KBM-7 (cell line): Measurements from ENCODE around the gene PRDM2.
A peak's percentile ranks its signal among the peaks of the same experiment; 100 is the strongest.
"Not testable (repeated sequence)": the region's sequence is repeated elsewhere in the genome, so short reads cannot be mapped to it uniquely, and the experiment has no call there.

Experiments used
- DNase-seq: peaks from one replicate; pipeline ENCODE4 v3.0.0-alpha.2; 2015
- in situ Hi-C: fragments of 300-500 bp; cut with MboI; formaldehyde crosslinking; loops from 2 replicates; pipeline ENCODE4 v1.14.3; 2020; ENCODE audit warnings: low sequenced_read_pairs, low pct_unique_long_range_greater_than_20kb, mixed read lengths

PRDM2 gene

DNA sequence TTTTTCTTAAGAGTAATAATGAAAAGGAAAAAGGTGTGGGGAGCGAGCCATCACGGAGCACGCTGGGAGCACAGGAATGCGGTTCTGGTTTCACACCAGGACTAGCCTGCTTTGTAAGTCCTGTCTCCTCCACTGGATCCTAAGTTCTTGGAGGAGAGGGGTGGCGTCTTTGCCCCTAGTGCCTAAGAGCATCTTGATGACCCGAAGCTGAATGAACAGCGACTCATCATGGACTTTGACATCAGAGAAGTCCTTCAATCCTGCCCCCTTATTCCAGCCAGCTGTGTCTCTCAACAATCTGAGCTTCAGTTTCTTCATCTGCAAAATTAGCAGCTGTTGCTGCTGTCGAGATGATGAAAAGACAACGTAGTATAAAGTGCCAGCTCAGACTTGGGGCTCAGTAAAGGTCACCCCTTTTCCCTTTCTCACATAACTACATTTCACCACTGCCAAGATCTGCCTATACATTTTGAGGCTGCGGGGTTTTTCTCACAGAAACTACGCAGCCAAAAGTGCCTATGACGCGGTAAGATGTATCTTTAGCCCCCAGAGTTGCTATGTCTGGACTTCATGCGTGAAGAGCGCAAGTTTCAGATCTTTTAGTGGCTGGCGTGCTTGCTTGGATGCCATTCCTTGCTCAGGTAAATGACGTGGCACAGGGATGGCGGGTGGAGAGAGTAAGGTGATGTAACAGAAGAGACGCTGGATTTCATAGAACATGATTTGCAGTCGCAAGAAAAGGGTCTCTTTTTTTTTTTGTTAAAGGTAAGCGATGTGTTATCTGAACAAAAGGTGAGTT, 4.9 kb upstream of the PRDM2 start:
- in situ Hi-C loops, result no loop called here
- no peak for DNase-seq

DNA sequence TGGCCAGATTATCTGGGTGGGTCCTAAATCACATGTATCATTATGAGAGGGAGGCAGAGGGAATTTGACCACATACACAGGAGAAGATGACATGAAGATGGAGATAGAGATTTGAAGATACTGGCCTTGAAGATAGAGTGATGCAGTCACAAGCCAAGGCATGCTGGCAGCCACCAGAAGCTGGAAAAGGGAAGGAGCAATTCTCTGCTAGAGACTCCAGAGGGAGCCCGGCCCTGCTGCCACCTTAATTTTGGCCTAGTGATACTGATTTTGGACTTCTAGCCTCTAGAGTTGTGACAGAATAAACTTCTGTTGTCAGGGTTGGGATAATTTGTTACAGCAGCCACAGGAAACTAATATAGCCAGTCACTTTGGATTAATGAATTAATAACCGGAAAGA, 2.2 kb upstream of the PRDM2 start:
- in situ Hi-C loops, result no loop called here
- peak; percentile 28 for DNase-seq

DNA sequence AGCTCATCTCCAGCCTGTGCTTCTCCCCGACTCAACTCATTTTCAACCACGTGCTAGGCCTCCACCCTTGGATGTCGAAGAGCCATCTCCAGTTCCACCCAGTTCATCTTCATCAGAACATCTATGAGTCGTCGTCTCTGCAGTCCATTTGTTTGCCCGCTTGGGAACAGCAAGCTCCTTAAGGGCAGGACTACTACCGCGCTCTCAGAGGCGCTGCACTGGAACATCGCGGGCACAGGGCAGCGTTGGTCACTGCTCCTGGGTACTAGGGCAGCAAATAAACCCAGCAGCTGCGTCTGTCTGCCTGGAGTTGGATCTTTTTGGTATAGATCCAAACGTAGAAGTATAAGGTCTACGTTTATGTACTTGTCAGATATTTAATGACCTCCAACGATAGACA, 478 bp upstream of the PRDM2 start:
- in situ Hi-C loops, result no loop called here
- no peak for DNase-seq

DNA sequence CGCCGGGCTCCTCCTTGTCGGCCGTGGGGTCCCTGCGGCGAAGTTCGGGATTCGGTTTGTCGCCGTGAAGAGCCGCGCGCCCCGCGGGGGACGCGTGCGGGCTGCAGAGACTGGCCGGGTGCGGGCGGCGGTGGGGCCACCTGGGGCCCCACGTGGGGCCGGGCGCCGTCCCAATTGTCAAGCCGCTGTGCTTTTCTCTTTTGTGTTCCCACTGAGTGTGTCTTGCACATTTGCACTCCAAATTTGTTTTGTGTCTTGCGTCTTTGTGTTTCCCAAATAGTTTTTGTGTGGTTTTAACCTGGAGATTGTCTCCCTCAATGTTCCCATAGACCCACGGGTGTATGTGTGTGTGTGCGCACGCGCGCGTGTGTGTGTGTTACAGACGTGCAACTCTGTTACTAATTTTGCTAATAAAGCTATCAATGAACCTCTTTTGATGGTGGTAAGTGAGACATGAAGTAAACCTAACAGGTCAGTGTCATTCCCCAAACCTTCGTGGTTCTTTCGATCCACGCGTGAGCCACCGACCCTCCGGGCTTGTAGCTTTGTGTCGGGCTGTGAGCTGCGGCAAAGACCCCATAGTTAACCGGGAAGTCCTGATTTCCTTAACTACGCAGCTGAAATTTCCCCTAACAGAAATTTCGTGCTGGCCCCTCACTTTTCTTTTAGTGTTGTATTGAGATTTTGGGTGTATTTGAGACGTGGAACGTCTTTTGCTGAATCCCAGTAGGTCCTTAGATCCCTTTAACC, 708 bp downstream of the PRDM2 start:
- in situ Hi-C loops, result no loop called here

DNA sequence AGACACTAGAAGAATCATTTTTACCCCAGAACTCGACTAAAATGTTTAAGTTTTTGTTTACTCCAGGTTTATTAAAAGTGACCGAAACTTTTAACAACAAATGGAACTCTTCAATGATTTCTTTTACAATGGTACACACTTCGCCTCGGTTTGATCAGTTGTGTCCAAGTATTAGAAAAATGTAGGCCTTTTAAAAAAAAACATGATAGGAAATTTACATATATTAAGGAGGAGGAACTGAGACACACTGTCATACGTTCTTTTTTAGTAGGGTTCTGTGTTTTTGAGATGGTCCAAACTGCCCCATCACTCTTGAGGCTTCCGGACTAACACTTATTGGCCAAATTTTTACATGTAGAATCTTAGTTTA, 1.3 kb downstream of the PRDM2 start:
- in situ Hi-C loops, result no loop called here
- no peak for DNase-seq

More for the DNA sequence above, 708 bp downstream of the PRDM2 start:
- DNase-seq, result peak; percentile 61

DNA sequence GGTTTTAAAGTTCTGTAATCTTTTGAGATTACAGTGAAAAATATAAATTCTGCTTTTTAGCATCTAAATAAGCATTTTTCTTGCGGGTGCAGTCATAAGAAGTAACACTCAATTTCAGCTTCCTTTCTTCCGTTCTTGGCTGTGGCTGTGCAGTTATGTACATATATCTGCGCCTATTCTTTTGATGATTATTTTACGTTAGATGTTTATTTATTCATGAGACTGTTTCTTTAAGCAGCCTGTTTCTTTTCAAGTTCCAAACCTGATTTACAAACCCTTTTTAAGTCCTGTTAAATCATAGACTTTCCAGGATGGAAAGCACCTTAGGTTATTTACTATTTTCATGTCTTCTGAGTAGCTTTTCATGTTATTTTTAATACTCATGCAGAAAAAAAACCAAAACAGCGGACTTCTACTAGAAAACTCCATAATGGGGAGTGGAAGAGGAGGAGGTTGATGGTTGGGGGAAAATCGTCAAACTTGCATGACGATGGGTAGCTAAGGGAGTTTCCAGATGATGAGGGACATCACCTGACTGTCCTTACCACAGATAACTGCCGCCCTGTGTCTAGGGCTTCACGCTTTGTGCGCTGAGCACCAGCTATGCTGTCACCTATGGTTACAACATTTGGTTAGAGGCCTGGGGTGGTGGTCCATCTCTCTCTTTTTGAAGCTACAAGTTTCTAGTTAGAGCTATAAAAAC, 2.6 kb downstream of the PRDM2 start:
- no peak for DNase-seq
- in situ Hi-C loops, result no loop called here

DNA sequence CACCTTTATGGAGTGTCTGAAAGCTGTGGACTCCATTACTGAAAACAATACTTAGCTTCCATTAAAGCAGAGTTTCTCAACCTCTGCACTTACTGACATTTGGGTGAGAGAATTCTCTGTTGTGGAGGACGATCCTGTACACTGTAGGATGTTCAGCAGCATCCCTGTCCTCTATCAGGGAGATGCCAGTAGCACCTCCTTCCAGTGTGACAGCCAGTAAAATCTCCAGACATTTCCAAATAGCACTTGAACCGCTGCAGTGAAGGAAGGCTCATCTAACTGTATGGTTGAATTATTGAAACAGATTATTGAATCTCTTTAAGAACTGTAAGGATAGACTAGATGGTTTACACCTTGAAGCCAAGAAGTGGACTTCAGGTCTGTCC, 3.1 kb downstream of the PRDM2 start:
- DNase-seq, result no peak
- in situ Hi-C loops, result no loop called here

DNA sequence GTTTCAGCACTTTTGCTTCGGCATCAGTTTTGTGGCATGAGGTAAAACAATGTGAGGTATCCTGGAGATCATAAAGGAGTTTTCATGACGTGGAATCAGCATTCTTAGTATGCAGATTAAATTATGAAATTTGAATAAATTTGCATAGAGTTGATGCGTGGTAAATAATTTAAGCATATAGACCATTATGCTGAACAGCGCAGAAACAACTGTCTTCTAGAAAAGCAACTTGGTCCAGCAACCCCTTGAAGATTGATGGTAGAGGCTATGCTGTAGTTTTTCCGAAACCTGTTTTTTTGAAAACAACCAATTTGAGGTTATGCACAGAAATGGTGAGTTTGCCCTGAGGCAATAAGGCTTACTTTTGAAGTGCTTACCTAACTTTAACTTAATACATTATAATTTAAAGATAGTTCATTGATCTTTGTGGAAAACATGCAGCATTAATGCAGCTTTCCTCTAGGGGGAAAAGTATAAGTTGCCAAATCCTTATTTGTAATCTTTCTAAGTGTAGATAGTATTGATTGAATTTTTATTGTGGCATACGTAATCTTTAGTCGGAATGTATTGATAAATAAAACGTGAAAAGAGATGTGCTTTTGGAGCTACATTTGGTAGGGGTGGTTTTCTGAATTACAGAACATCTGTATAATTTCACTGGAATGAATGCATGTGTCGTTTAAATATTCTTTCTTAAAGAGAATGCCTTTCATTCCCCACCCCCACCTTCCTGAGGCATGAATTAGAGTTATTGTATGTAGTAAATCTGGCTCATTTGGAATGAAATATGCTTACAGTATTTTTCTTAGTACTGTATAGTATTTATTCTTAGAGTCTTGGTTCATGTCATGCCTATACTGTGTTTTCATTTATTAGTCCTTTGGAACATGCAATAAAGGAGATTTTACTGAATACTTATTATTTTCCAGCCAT, 3.8 kb downstream of the PRDM2 start:
- in situ Hi-C loops, result no loop called here
- DNase-seq, result no peak

DNA sequence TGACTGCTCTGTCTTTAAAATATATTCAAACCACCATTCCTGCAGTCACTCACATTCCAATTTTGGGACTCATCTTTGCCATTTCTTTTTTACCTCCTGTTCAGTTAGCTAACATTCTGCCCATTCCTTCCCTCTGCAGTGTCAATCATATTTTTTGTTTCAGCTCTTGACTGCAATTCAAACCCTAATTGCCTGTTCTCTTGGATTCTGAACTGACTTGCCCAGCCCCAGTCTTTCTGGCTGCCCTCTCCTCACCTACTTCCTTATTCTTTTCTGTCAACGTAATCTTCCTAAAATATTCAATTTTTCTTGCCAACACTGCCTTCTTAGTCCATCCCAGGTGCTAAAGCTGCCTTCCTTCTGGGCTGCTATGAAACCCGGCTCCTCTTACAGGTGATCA, 6.1 kb downstream of the PRDM2 start:
- peak; percentile 55 for DNase-seq
- in situ Hi-C loops, result no loop called here

DNA sequence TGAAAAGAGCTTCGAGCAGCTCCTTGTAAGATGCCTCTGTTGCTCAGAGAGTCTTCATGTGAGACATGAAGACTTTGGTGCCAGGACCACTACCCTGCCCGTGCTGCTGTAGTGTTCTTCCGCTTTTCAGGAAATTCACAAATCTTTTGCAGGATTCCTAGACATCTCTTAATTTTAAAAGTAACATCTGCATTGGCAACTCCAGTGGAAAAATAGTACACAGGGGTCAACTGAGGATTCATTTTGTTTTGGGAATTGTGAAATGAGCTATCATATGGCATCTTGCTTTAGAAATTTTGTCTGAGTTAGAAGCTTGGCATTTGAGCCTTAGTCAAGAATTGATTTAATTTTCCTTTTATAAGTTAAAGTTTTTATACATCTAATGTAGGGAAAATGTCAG, 7.2 kb downstream of the PRDM2 start:
- DNase-seq, result no peak
- in situ Hi-C loops, result no loop called here

DNA sequence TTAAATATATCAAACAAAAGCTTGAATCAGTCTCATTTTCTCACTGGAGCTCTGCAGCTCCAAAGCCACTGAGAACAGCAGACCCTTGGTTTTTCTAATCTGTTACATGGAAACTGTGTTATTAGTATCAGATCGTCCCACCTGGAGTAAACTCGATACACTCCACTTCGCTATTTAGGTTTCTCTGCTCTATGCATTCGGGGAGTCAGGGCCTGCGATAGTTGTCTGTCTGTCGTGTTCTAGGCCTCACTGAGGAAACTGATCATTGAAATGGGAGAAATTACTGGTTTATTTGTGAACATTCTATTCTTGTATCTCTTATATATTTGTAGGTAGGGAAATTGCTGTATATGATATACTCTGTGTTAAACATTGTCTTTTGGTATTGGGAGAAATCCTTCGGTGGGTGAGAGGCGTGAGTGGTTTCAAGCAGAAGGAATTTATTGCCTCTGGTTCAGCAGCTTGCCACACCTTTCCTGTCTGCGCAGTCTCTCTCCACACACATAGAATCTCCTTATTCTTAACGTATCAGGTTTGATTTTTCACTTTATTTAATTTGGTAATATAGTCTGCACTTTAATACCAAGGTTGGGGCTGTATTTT, 8.5 kb downstream of the PRDM2 start:
- in situ Hi-C loops, result no loop called here
- DNase-seq, result no peak

DNA sequence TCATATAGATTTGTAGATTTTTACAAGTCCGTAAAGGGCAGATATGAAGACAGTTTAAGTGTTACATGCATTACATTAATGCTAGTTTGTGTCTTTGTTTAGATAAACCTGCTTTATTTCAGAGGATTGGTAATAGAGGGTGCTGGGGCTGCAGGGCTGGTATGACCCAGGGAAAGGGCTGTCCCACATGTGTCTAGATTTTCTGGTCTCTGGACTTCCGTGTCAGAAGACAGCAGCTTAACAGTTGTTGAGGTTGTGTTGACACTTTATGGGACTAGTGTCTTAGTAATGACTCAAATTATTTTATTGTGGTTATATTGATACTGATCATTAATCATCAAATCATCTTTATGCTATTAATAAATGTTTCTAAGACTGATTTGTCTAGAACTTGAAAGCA, 10.1 kb downstream of the PRDM2 start:
- no peak for DNase-seq
- in situ Hi-C loops, result no loop called here

DNA sequence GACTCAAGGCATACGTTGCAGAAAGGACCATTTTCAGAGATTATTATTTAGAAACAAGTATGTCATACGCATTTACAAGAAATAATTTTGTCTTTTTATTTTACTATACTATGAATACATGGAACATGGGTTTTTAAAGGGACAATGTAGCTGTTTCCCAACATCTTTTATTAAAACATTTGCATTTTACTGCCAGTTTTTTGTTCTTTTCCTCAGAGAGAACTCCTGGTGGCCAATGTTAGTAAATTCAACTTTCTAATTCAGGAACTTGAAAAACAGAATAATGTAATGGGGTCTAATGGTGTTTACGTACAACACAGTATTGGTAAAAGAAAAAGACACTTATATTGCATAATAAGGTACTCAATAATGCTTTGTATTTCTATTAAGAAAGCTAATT, 14.9 kb downstream of the PRDM2 start:
- no peak for DNase-seq
- in situ Hi-C loops, result no loop called here

DNA sequence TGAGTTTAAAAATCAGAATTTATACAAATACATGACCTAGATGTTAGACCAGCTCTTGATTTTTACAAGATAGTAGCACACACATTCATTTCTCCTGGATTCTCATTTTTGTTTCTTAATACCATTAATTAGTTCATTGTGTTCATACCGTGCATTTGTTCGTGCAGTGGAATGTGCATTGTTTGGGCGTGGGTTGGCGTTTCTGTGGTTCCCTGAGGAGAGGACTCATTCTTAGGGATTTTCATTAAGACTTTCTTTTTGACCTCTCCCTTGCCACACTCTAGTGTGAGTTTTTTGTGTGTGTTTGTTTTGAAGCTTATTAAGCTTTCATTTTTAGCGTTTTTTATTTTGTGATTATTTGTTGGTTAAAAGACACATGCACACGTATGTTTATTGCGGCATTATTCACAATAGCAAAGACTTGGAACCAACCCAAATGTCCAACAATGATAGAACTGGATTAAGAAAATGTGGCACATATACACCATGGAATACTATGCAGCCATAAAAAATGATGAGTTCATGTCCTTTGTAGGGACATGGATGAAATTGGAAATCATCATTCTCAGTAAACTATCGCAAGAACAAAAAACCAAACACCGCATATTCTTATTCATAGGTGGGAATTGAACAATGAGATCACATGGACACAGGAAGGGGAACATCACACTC, 15.8 kb downstream of the PRDM2 start:
- in situ Hi-C loops, result not testable (repeated sequence)

DNA sequence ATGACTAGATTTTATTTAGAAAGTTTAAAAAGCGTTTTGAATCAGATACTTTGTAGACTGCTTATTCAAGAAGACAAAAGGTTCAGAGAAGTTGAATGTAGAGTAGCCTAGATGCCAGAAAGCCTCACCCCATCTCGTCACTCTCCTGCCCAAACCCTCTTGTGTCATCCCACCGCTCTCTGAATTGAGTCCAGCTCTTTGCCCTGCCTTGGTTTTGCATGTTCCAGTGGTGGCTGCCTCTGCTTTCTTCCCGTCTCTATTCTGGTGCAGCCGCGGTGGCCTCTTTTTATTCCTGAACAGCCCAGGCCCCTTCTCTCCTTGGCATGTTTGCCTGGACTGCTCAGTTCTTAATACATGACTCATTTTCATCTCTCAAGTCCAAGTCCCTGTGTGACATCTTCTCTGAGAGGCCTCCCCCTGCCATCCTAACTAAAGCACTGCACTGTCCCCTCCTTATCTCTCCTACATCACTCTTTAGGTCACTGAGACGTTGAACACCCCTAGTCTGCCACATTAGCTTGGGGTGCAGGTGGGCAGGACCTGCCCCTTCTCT, 22.9 kb downstream of the PRDM2 start:
- in situ Hi-C loops, result no loop called here
- DNase-seq, result no peak

More for the DNA sequence above, 15.8 kb downstream of the PRDM2 start:
- DNase-seq, result not testable (repeated sequence)

DNA sequence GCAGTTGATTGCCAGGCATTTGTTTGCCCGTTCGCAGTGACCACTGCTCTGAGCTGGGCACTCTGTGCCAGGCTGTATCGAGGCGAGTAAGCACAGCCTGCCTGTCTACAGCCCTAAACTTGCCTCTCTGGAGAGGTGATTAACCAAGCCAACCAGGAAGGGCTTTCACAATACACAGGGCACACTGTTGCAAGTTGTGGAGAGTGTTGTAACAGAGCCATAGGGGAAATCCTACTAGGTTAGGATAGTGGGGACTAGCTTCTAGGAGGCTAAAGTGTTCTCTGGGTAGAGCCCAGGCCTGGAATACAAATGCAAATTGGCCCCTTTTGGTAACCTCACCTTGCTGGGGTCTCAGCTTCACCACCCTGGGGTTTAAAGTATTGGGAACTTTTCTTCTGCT, 23.8 kb downstream of the PRDM2 start:
- no peak for DNase-seq

DNA sequence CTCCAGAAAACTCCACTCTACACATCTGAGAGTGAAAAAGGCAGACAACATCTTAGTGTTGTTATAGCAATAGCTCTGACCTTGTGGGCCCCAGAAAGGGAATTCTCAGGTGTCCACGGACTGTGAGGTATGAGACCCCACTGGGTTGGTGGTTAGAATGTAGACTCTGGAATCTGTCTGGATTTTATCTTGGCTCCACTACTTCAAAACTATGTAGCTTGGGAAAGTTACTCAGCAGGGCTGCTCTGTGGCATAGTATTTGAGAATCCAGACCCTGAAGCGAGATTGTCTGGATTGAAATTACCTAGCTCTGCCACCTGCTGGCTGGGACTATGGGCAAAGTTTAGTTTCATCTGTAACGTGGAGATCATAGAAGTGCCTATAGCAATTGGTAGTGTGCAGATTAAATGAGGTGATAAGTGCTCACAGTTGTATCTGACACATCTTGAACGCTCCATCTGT, 25.8 kb downstream of the PRDM2 start:
- peak; percentile 60 for DNase-seq
- in situ Hi-C loops, result no loop called here

More for the DNA sequence above, 23.8 kb downstream of the PRDM2 start:
- in situ Hi-C loops, result no loop called here
